GM19099 (cell line): ENCODE results near the gene DAO.

Experiments used
- POLR2A ChIP-seq: IDR thresholded peaks from 3 replicates; pipeline ENCODE4 v1.6.1; 2011; ENCODE audit warnings: low read depth; ENCODE audit not compliant: insufficient read length; ENCODE audit errors: extremely low read depth

Gene DAO

GRCh38 chr12:108928695-108929094, 48.8 kb downstream of the DAO start:
- no peak for TF ChIP-seq POLR2A

DNA sequence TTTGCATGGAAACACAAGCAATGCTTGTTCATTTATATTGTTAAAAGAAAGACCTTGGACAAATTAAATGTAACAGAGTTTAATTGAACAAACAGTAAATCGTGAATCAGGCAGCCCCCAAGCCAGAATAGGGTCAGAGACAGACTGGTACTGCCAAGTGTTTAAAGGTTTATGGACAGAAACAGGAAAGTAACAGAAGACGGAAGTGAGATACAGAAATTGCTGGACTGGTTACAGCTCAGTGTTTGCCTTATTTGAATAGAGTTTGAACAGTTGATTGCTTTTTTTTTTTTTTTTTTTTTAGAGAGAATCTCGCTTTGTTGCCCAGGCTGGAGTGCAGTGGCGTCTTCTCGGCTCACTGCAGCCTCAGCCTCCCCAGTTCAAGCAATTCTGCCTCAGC, 50.3 kb downstream of the DAO start:
- no peak for TF ChIP-seq POLR2A

- no peak for TF ChIP-seq POLR2A
Observed at GRCh38 chr12:108930756-108931155, 50.9 kb downstream of the DAO start.

DNA sequence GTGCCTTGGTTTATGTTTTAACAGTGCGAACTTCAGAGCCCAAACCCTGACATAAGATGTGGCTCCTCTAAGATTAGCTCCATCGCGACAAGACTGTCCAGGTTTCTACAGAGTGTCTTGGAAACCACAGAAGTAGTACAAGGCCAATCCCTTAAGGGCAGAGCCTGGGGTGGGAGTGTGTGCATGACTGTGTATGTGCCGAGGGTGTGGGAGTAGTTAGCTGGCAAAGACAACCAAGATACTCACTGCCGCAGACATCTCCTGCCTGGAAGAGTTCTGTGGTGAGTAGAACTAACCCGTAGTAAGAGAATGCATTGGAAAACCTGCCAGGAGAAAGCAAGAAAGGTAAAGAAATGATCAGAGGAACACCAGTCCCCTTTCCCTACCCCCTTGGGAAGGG, 54.1 kb downstream of the DAO start:
- no peak for TF ChIP-seq POLR2A

GRCh38 chr12:108935159-108935763, 55.4 kb downstream of the DAO start:
- no peak for TF ChIP-seq POLR2A

DNA sequence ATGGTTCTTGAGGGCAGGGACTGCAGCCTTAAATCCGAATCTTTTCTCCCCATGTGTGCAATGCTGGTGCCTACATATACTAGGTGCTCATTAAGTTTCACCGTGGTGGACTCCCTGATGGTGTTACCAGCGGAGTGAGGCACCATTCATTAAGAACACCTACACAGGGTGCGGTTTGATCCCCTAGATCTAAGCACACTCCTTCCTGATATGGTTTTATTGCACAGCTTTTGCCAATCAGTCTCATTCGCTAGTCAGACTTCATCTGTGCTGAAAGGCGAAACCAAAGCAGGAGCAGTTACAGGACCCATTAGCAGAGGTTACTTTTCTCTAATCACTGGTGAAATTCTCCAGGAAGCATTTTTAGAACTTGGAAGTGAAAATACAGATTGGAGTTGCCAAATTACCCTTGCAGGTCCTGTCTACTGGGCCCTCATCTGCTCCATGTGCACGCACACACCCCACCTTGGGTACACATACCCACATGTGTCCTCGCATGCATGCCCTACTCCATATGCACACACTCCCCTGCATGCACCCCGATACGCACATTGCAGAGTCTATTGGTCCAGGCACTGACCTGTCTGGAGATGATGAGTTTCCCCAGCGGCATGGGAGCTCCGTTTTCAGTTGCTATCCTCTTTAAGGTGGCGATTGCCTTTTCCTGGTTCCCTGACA, 58.5 kb downstream of the DAO start:
- no peak for TF ChIP-seq POLR2A

DNA sequence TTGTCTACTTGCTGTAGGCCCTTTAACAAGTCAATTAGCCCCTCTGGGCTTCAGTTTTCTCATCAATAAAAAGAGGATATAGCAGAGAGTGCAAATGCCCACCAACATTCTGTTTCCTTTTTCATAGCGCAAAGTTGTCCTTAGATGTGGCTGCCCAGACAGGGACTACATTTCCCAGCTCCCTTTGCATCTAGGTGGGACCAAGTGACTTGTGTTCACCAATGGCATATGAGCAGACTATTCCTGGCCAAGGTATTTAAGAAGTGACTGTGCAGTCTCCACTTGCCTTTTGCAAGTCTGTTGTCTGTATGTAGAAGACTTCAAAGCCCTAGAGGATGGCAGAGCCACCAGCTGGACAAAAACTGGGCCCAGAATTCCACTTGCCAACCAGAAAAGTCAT, 59.7 kb downstream of the DAO start:
- no peak for TF ChIP-seq POLR2A

GRCh38 chr12:108940138-108940537, 60.2 kb downstream of the DAO start:
- TF ChIP-seq POLR2A = no peak

- no peak for TF ChIP-seq POLR2A
Observed at GRCh38 chr12:108947097-108947496, 67.2 kb downstream of the DAO start.

GRCh38 chr12:108948367-108948766, 68.5 kb downstream of the DAO start:
- TF ChIP-seq POLR2A = no peak

- TF ChIP-seq POLR2A = no peak
Observed at GRCh38 chr12:108949976-108950375, 70.1 kb downstream of the DAO start.
